HEK293 (cell line): Measurements from ENCODE around the gene CTSA.
A peak's percentile ranks its signal among the peaks of the same experiment; 100 is the strongest.

ENCODE experiments used
- CTCF ChIA-PET: fragments of 350-600 bp; formaldehyde crosslinking; extraction: SDS; loops from one replicate; lab custom pipeline; 2021; ENCODE audit warnings: antibody characterized with exemption; lab: Yijun Ruan, JAX
- POLR2A ChIA-PET: fragments of 300-600 bp; formaldehyde crosslinking; extraction: SDS; loops from one replicate; lab custom pipeline; 2020; ENCODE audit warnings: antibody characterized with exemption, inconsistent platforms; lab: Yijun Ruan, JAX
- H3K27ac ChIP-seq: fragments of 200-500 bp; sonication (Bioruptor generic); 2 replicates; pipeline ENCODE4 v1.5.1; 2014; ENCODE audit warnings: low read depth, low read length, control low read depth, inconsistent platforms; ENCODE audit errors: extremely low read depth
- H3K36me3 ChIP-seq, 2 experiments: fragments of 200-500 bp in 1 of 2; sonication (Bioruptor generic) in 1 of 2; 1 replicate in 1 of 2; 2 replicates in 1 of 2; pipeline ENCODE4 v1.5.1; 2014 to 2017; ENCODE audit warnings: inconsistent platforms in 2 of 2, low read length in 2 of 2; ENCODE audit not compliant: control insufficient read depth in 2 of 2, insufficient read depth in 1 of 2
- H3K4me1 ChIP-seq: fragments of 200-500 bp; sonication (Bioruptor generic); 2 replicates; pipeline ENCODE4 v1.5.1; 2014; ENCODE audit warnings: mild to moderate bottlenecking, low read length, inconsistent platforms; ENCODE audit not compliant: control insufficient read depth, insufficient read depth
- H3K4me3 ChIP-seq: 2 replicates; pipeline ENCODE4 v1.5.1; 2011; ENCODE audit warnings: low read depth, mild to moderate bottlenecking, control low read depth, low read length, moderate library complexity
- H3K9me3 ChIP-seq: fragments of 200-500 bp; sonication (Bioruptor generic); 2 replicates; pipeline ENCODE4 v1.5.1; 2014; ENCODE audit warnings: low read depth, low read length, inconsistent platforms; ENCODE audit not compliant: control insufficient read depth, insufficient read depth
- BCL11A ChIP-seq: fragments of 450-650 bp; formaldehyde crosslinking; IDR thresholded peaks from 2 replicates; pipeline ENCODE4 v1.5.1; 2016; ENCODE audit warnings: low read depth, missing biosample characterization, missing genetic modification characterization
- BCL11B ChIP-seq: fragments of 450-650 bp; formaldehyde crosslinking; IDR thresholded peaks from 2 replicates; pipeline ENCODE4 v1.5.1; 2016; ENCODE audit warnings: low read depth, missing biosample characterization, missing genetic modification characterization
- HOXA7 ChIP-seq: sonication (generic); formaldehyde crosslinking; IDR thresholded peaks from 2 replicates; pipeline ENCODE4 v1.8.1; 2022; ENCODE audit warnings: missing genetic modification reagents, borderline replicate concordance
- KLF17 ChIP-seq: fragments of 450-650 bp; formaldehyde crosslinking; IDR thresholded peaks from 2 replicates; pipeline ENCODE4 v1.5.1; 2016; ENCODE audit warnings: missing biosample characterization, missing genetic modification characterization
- KLF8 ChIP-seq: fragments of 450-650 bp; formaldehyde crosslinking; IDR thresholded peaks from 2 replicates; pipeline ENCODE4 v1.5.1; 2016; ENCODE audit warnings: missing biosample characterization, missing genetic modification characterization
- SALL2 ChIP-seq: fragments of 450-650 bp; formaldehyde crosslinking; IDR thresholded peaks from 2 replicates; pipeline ENCODE4 v1.5.0; 2017; ENCODE audit warnings: missing biosample characterization, mild to moderate bottlenecking, missing genetic modification characterization, borderline replicate concordance
- SCRT2 ChIP-seq: fragments of 450-650 bp; formaldehyde crosslinking; IDR thresholded peaks from 2 replicates; pipeline ENCODE4 v1.5.1; 2016; ENCODE audit warnings: missing biosample characterization, missing genetic modification characterization
- SP2 ChIP-seq: fragments of 450-650 bp; formaldehyde crosslinking; IDR thresholded peaks from 2 replicates; pipeline ENCODE4 v1.5.1; 2016; ENCODE audit warnings: missing biosample characterization, missing genetic modification characterization
- YY2 ChIP-seq: fragments of 450-650 bp; formaldehyde crosslinking; IDR thresholded peaks from 2 replicates; pipeline ENCODE4 v1.5.1; 2016; ENCODE audit warnings: missing biosample characterization, missing genetic modification characterization
- ZBTB48 ChIP-seq: fragments of 450-650 bp; formaldehyde crosslinking; IDR thresholded peaks from 2 replicates; pipeline ENCODE4 v1.5.1; 2016; ENCODE audit warnings: missing biosample characterization, missing genetic modification characterization
- ZBTB49 ChIP-seq: fragments of 450-650 bp; formaldehyde crosslinking; IDR thresholded peaks from 2 replicates; pipeline ENCODE4 v1.5.1; 2016; ENCODE audit warnings: missing biosample characterization, missing genetic modification characterization, low read depth
- ZBTB8A ChIP-seq: fragments of 450-650 bp; formaldehyde crosslinking; IDR thresholded peaks from 2 replicates; pipeline ENCODE4 v1.5.1; 2016; ENCODE audit warnings: missing biosample characterization, missing genetic modification characterization
- ZFHX2 ChIP-seq: fragments of 450-650 bp; formaldehyde crosslinking; conservative IDR thresholded peaks from 2 replicates; pipeline ENCODE4 v1.5.1; 2016; ENCODE audit warnings: missing biosample characterization, missing genetic modification characterization
- ZFP37 ChIP-seq: fragments of 450-650 bp; formaldehyde crosslinking; IDR thresholded peaks from 2 replicates; pipeline ENCODE4 v1.5.1; 2016; ENCODE audit warnings: missing biosample characterization, missing genetic modification characterization
- ZFP69B ChIP-seq: fragments of 450-650 bp; formaldehyde crosslinking; IDR thresholded peaks from 2 replicates; pipeline ENCODE4 v1.5.1; 2016; ENCODE audit warnings: missing biosample characterization, missing genetic modification characterization
- ZNF169 ChIP-seq: fragments of 450-650 bp; formaldehyde crosslinking; IDR thresholded peaks from 2 replicates; pipeline ENCODE4 v1.5.1; 2016; ENCODE audit warnings: missing biosample characterization, missing genetic modification characterization
- ZNF2 ChIP-seq: fragments of 450-650 bp; formaldehyde crosslinking; IDR thresholded peaks from 2 replicates; pipeline ENCODE4 v1.5.1; 2016; ENCODE audit warnings: missing biosample characterization, missing genetic modification characterization
- ZNF280D ChIP-seq: fragments of 450-650 bp; formaldehyde crosslinking; IDR thresholded peaks from 2 replicates; pipeline ENCODE4 v1.5.1; 2016; ENCODE audit warnings: missing biosample characterization, missing genetic modification characterization
- ZNF311 ChIP-seq: fragments of 450-650 bp; formaldehyde crosslinking; IDR thresholded peaks from 2 replicates; pipeline ENCODE4 v1.5.1; 2017; ENCODE audit warnings: missing biosample characterization, missing genetic modification characterization, borderline replicate concordance
- ZNF521 ChIP-seq: fragments of 450-650 bp; formaldehyde crosslinking; IDR thresholded peaks from 2 replicates; pipeline ENCODE4 v1.5.1; 2017; ENCODE audit warnings: missing biosample characterization, mild to moderate bottlenecking, missing genetic modification characterization
- ZNF548 ChIP-seq: fragments of 450-650 bp; formaldehyde crosslinking; IDR thresholded peaks from 2 replicates; pipeline ENCODE4 v1.5.1; 2016; ENCODE audit warnings: missing biosample characterization, missing genetic modification characterization
- ZNF658 ChIP-seq: fragments of 450-650 bp; formaldehyde crosslinking; IDR thresholded peaks from 2 replicates; pipeline ENCODE4; 2016; ENCODE audit warnings: missing biosample characterization, missing genetic modification characterization
- ZNF76 ChIP-seq: fragments of 450-650 bp; formaldehyde crosslinking; IDR thresholded peaks from 2 replicates; pipeline ENCODE4; 2016; ENCODE audit warnings: low read depth, missing biosample characterization, missing genetic modification characterization, borderline replicate concordance
- ZSCAN16 ChIP-seq: fragments of 450-650 bp; formaldehyde crosslinking; IDR thresholded peaks from 2 replicates; pipeline ENCODE4 v1.5.1; 2016; ENCODE audit warnings: missing biosample characterization, missing genetic modification characterization
- TF ChIP-seq, protein P1 (sequence below): fragments of 450-650 bp; formaldehyde crosslinking; IDR thresholded peaks from 2 replicates; pipeline ENCODE4 v1.5.1; 2017; ENCODE audit warnings: missing biosample characterization, mild to moderate bottlenecking, missing genetic modification characterization, moderate library complexity
- TF ChIP-seq, protein P2 (sequence below): fragments of 450-650 bp; formaldehyde crosslinking; IDR thresholded peaks from 2 replicates; pipeline ENCODE4 v1.5.1; 2016; ENCODE audit warnings: missing biosample characterization, missing genetic modification characterization

Gene CTSA

GRCh38 chr20:45853484-45853883, 37.7 kb upstream of the CTSA start (continued):
- no peak for TF ChIP-seq ZNF280D
- TF ChIP-seq, protein P1, sequence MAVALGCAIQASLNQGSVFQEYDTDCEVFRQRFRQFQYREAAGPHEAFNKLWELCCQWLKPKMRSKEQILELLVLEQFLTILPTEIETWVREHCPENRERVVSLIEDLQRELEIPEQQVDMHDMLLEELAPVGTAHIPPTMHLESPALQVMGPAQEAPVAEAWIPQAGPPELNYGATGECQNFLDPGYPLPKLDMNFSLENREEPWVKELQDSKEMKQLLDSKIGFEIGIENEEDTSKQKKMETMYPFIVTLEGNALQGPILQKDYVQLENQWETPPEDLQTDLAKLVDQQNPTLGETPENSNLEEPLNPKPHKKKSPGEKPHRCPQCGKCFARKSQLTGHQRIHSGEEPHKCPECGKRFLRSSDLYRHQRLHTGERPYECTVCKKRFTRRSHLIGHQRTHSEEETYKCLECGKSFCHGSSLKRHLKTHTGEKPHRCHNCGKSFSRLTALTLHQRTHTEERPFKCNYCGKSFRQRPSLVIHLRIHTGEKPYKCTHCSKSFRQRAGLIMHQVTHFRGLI (tag by site-specific recombination) = no peak
- no peak for TF ChIP-seq ZNF169 (tag by site-specific recombination)
- TF ChIP-seq ZNF548 (tag by site-specific recombination) = no peak

GRCh38 chr20:45857114-45857881, 33.8 kb upstream of the CTSA start, which contains the start of the genes ACOT8 and ZSWIM3:
Gene ACOT8, minus strand, starts transcription at chr20:45857392. Its CDS starts 77 bp downstream, at chr20:45857315.
Gene ZSWIM3, plus strand, starts transcription at chr20:45857614. Its CDS starts 212 bp downstream, at chr20:45857826.
- POLR2A ChIA-PET = interaction anchor here (0.9 to 2.6 kb wide), 7 partner anchors 12 to 77 kb away, joined by 3 to 21 read pairs (median 4); partner anchors contain the start of genes PCIF1, SNX21 and ZSWIM1
- H3K27ac ChIP-seq = peak within 1 kb of the TSS; percentile 59; the same call in 1 of the 2 replicates
- TF ChIP-seq ZFP69B = peak; percentile 75
- TF ChIP-seq, protein P2, sequence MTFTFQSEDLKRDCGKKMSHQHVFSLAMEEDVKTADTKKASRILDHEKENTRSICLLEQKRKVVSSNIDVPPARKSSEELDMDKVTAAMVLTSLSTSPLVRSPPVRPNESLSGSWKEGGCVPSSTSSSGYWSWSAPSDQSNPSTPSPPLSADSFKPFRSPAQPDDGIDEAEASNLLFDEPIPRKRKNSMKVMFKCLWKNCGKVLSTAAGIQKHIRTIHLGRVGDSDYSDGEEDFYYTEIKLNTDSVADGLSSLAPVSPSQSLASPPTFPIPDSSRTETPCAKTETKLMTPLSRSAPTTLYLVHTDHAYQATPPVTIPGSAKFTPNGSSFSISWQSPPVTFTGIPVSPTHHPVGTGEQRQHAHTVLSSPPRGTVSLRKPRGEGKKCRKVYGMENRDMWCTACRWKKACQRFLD = no peak
- peak; percentile 66; the same call in 1 of the 2 replicates for TF ChIP-seq ZNF2 (tag by site-specific recombination)
- TF ChIP-seq ZNF311 (tag by site-specific recombination) = no peak
- no peak for TF ChIP-seq ZNF521 (tag by site-specific recombination)
- no peak for TF ChIP-seq KLF8 (tag by site-specific recombination)
- TF ChIP-seq SALL2 (tag by site-specific recombination) = no peak
- no peak for TF ChIP-seq ZBTB49 (tag by site-specific recombination)
- no peak for TF ChIP-seq SCRT2 (tag by site-specific recombination)
- peak; percentile 47 for TF ChIP-seq ZBTB8A (tag by site-specific recombination)
- no peak for TF ChIP-seq ZNF658 (tag by site-specific recombination)
- TF ChIP-seq ZSCAN16 (tag by site-specific recombination) = no peak
- no peak for TF ChIP-seq HOXA7 (CRISPR knock-in tag)
- TF ChIP-seq ZFP37 = no peak
- TF ChIP-seq SP2 (tag by site-specific recombination) = peak; percentile 98
- TF ChIP-seq ZNF76 = peak; percentile 17
- no peak for TF ChIP-seq ZNF548 (tag by site-specific recombination)
- TF ChIP-seq KLF17 (tag by site-specific recombination) = peak; percentile 36; the same call in 1 of the 2 replicates
- peak; percentile 81 for TF ChIP-seq ZBTB48 (tag by site-specific recombination)
- TF ChIP-seq ZFHX2 (tag by site-specific recombination) = peak; percentile 72
- 0 out of 2 replicates have a peak, but pooled peaks have one; percentile 57 for TF ChIP-seq BCL11B (tag by site-specific recombination)
- 0 out of 2 replicates have a peak, but pooled peaks have one; percentile 38 for TF ChIP-seq YY2 (tag by site-specific recombination)
- peak; percentile 91 for TF ChIP-seq BCL11A (tag by site-specific recombination)

More at GRCh38 chr20:45857114-45857881, 33.8 kb upstream of the CTSA start, which contains the start of the genes ACOT8 and ZSWIM3:
- Histone ChIP-seq H3K36me3 (peaks cover 0 to 16% of the 10 kb centered on the region in 2 experiments; a peak in 1 of 3 replicates), H3K4me3 (peak within 1 kb of the TSS; percentile 60), H3K9me3 (no peaks in the 10 kb centered on the region), H3K4me1 (peaks cover 5% of the 10 kb centered on the region)
- CTCF ChIA-PET = interaction anchor here (0.6 to 2.5 kb wide), 4 partner anchors 25 to 113 kb away, joined by 3 to 8 read pairs (median 5); no protein-coding TSS in a partner anchor
